GM04504 (cell line): ENCODE measurements around the gene ABCB9.
"Not testable (repeated sequence)": the region's sequence is repeated elsewhere in the genome, so short reads cannot be mapped to it uniquely, and the experiment has no call there.

ENCODE experiments used
- DNase-seq: peaks from one replicate; pipeline ENCODE4 v3.0.0-alpha.2; 2012; ENCODE audit warnings: low read depth

The ABCB9 gene

DNA sequence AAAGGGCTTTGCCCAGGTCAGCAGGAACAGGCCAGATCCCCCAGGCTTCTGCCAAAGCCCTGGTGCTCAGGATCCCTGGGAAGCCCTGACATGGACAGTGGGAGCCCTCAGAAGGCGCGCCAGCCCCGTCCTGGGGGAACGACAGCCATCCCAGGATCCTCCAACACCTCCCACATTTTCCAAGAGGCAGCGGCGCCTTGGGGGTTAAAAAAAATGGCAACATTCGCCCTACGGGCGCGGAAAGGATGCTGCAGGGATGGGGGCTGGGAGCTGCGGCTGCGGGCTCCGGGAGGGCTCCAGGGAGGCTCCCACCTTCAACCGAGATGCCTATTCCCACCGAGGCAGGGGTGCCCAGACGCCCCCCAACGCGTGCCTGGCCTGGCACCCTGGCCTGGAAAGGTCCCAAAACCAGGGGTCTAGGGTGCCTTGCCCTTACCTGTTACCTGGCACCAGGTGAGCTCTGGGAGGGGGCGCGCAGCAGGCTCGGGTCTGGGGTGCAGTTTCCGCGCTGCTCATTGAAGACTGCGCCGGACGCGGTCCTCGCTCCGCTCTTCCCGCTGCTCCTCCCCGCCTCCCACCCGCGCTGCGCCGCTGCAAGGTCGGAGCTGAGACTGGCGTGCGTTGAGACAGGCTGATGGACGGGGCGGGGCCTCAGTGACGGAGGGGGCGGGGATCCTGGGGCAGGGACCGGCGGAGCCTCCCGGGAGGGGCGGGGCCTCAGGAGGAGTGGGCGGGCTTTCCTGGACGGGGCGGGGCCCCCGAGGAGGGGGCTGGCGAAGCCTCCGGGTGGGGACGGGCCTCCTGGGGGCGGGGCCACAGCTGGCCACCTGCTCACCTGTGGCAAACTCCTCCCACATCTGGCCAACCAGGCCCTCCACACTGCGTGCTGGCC is at the start of gene ABCB9:
Gene ABCB9, minus strand, starts transcription at position 613 of the 892 bp plus-strand sequence. CDS start 6,228 bp downstream, outside the sequence.
- DNase-seq = peak; percentile 68

DNA sequence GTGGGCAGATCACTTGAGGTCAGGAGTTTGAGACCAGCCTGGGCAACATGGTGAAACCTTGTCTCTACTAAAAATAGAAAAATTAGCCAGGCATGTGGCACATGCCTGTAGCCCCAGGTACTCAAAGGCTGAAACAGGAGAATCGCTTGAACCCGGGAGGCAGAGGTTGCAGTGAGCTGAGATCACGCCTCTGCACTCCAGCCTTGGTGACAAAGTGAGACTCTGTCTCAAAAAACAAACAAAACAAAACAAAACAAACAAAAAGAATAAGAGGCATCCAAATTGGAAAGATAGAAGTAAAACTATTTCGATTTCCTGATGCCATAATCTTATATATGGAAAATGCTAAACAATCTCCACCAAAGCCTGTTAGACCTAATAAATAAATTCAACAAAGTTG is 48.2 kb upstream of the ABCB9 start:
- DNase-seq = not testable (repeated sequence)

DNA sequence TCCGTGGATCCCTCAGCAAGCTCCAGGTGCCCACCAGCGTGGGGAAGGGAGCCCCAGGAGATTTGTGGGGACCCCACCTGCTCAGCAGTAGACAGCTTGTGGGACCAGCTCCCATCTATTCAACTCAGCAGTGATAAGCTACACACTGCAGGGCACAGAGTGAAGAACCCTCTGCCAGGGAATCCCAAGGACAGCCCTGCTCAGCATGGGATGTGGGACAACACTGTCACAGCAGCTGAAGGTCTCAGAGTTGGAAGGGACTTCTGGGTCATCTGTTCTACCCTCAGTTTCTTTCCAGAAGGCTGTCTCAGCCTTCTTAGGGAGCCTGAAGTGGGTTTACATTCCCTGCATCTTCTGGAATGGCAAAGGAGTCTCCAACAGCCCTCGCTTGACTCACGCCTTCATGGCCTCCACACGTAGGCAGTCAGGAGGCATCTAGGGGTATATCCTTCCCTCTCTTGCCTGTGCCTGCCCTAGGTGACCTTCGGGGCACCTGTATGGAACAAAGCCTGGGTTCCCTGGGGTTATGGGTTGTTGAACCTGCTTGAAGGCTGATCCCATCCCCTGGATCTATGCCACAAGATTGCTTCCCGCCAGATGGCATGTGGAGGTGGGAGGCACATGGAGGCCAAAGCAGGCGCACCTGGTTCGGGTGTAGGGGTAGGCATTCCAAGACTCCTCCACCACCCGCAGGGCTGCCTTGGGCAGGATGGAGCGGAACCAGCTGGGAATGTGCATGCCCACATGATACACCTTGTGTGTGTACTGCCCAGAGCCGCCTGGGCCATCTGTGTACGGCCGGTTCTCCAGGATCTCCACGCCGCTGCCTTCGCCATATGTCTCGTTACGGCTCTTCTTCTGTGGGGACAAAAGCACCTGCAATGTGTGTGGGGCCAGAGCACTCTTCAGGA is 47.2 kb upstream of the ABCB9 start:
- DNase-seq = no peak

DNA sequence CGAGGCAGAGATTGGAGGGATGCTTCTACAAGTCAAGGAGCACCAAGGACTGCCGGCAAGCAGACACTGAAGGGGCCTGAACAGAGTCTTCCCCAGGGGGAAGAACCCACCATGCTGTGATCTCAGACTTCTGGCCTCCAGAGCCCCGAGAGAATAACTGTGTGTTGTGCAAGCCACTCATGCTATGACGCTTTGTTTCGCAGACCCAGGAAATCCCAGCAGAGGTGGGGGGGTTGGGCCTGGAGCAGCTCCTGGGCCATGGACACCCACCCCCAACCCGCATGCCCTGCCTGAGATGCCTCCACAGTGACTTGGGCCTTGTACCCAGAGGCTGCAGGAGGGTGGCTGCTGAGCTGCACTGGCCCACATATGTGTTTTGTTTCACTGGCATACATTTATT is 45.4 kb upstream of the ABCB9 start:
- no peak for DNase-seq

DNA sequence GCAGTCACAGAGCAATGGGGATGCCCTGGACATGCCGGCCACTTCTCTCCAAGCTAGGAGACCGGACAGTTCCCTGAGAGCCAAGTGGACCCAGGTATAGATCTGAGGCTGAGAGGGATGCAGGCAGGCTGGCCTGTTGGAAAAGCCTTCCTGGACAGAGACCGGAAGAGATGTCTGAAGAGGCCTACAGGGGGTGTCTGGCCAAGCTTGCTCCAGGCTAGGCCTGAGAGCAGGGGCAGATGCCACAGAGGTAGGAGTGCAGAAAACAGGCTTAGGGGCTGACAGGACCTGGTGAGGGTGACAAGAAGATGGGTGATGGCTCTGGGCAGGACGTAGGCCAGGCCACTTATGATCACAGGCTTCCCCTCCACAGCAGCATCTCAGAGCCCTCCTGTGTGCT is 44.4 kb upstream of the ABCB9 start:
- no peak for DNase-seq

DNA sequence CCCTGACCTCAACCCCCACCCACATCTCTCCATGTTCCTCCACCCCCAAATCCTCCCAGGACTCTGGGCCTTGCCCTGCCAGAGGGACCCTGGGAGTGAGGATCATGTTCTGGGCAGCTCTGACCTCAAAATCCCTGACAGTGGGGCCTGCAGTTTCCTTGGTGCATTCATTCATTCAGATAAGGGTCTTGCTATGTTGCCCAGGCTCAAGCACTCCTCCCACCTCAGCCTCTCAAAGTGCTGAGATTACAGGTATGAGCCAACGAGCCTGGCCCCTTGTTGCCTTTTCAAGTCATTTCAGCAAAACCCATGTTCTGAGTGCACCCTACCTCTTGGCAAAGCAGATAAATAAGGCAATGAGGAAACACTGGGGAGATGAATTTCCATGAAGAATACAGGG is 43.8 kb upstream of the ABCB9 start:
- no peak for DNase-seq

DNA sequence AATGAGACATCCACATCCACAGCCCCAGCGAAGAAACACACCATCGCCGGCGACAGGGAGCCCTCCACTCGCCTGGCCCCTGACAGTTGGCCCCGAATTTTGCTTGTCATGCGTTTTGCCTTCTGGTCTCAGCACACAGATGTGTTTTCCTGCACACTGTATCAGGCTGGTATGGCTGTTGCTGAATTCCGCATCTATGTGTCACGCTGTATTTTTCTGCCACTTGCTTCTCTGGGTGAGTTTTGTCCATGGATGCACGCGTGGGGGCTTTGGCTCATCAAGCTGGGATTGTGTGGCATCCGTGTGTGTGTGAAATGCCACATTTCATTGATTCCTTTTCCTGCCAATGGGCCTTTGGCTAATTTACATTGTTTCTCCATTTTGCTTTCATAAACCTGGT is 40.7 kb upstream of the ABCB9 start:
- DNase-seq = no peak

DNA sequence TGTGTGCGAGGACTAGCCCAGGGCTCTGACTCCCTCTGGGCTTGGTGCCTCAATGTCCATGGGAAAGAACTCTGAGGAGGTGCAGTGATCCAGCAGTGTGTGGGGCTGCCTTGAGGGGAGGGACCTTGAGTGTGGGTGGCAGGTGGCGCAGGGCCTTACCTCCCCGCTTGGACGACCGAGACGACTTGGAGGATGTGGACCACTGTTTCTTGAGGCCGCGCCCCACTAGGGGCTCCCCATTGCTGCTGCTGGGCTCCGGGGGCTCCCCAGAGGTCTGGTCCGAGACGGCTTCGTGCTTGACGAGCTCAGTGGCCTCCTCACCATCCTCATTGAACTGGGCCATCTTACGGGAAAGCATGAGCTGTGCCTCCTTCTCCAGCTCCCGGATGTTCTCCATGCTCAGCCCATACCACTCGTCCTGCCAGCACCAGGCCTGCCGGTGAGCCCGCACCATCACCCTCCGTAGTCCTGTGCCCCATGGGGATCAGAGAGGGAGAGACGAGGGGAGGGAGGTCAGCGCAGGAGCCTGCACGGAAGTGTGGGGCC is 38.9 kb upstream of the ABCB9 start:
- DNase-seq = no peak

DNA sequence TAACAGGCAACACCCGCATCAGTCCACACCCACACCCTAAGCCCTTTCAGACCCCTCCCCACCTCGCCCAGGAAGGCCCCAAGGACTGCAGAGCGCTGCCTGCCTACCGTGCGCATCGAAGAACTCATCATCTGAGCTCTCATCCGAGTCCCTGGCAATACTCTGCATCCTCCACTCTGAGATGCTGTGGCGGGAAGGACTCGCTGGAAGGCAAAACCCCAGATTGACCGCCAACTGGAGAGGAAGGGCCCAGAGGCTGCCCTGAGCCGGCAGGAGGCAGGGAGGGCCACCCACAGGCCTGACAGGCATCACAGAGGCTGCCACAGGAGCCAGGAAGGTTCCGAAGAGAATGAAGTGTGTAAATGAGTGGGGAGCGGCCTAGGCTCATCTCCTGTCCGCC is 38.0 kb upstream of the ABCB9 start:
- DNase-seq = no peak

DNA sequence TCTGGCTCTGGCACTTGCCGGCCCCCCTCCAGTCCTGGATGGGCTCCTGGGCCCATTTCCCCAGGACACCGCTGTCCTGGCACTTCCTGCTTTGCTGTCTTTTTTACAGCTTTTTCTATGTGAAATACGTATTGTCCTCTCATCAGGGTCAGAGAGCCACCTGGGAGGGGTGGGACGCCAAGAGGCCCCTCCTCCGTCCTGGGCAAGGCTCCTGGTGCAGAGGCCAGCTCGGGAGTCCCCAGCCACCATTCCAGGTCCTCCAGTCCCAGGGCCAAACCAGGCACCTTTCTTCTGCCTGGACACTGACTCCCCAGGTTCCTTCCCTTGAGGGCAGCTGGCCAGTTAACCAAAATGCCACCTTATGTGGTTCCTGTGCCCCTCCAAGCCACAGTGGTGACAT is 37.0 kb upstream of the ABCB9 start:
- DNase-seq = no peak

DNA sequence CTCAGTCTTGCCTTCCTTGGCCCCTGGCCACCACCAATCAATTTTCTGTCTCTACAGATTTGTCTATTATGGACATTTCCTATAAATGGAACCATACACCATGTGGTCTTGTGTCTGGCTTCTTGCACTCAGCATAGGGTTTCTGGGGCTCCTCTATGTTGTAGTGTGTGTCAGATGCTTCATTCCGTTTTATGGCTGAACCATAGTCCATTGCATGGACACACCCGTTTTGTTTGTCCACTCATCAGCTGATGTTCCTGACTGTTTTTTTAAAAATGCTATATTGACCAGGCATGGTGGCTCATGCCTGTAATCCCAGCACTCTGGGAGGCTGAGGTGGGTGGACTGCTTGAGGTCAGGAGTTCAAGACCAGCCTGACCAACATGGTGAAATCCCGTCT is 35.2 kb upstream of the ABCB9 start:
- no peak for DNase-seq

DNA sequence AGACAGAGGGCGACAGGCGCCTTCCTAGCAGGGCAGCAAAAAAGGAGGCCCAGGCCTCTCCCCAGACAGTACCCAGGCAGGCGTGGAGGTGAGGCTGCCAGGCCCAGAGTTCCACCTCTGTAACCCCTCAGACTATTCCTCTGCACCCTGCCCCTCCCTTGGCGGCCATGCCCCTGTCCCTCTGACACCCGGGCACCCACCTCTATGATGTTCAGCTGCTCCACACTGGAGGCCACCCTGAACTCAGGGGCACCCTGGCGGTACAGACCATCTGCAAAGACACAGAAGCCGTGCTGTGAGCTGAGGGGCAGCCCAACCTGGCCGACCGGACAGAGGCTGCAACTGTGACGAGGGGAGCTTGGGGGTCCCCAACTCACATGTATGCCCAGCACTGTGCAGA is 34.3 kb upstream of the ABCB9 start:
- no peak for DNase-seq

DNA sequence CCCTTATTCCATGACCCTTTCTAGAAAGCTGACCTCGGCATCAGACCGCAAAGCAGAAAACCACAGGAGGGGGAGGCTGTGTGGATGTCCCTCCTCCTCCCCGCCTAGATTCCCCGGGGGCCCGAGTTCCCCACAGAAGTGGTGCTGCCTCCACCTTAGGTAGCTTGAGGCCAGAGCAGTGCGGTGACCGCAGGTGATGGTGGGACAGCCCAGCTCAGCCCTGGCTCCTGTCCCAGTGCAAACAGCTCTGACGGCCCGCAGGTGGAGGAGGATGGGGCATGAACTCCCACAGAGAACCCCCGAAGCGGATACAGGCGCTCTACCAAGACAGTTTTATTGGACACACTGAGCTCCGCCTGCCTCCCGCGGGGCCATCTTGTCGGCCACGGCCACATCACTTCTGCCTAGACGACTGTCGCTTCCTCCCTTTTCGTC is 33.7 kb upstream of the ABCB9 start:
- no peak for DNase-seq

DNA sequence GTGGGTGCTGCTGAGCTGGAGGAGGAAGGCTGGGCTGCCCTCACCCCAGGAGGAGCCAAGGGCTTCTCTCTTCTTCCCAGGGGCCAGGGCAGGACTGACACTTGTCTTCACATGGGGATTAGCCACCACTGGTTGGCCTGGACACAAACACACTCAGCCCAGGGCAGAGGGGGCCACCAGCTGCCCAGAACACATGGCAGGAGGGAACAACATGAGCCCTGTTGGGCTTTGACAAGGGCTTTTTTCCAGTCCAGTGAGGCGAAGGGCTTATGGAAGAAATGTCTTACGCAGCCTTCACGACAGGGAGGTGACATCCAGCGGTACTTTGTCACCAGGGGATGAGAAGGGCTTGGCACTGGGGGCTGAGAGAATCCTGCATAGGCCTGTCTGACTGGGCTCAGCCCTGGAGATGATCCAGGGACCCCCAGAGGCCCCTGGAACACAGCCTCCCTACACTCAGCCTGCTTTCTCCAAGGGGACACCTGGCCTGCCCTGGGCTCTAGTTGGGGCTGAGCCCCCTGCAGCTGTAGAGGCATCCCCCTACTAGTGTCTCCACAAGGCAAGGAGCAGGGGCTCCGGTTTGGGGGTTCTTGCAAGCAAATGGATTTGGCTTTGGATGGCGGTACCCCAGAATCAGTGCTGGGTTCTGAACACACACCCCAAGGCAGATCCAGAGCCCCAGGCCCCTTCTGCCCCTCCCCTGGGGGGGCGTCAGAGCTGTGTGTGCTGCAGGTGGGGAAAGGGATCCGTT is 33.1 kb upstream of the ABCB9 start:
- DNase-seq = no peak

DNA sequence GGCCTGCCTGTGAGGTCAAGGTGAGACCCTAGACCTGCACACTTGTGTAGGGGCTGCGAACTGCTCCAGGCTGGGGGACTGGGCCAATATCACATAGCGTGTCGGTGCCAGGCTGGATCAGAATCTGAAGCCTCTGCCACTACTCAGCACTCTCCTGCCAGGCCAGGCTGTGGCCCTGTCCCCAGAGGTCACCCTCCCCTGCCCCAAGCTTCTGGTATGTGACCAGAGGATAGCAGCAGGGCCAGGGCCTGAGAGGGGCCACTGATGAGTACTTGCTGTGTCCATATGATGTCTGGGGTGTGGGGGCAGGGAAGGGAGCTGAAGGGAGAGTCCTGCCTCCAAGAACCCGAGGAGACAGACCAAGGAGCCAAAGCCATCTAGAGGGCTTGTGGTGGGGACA is 32.1 kb upstream of the ABCB9 start:
- no peak for DNase-seq

DNA sequence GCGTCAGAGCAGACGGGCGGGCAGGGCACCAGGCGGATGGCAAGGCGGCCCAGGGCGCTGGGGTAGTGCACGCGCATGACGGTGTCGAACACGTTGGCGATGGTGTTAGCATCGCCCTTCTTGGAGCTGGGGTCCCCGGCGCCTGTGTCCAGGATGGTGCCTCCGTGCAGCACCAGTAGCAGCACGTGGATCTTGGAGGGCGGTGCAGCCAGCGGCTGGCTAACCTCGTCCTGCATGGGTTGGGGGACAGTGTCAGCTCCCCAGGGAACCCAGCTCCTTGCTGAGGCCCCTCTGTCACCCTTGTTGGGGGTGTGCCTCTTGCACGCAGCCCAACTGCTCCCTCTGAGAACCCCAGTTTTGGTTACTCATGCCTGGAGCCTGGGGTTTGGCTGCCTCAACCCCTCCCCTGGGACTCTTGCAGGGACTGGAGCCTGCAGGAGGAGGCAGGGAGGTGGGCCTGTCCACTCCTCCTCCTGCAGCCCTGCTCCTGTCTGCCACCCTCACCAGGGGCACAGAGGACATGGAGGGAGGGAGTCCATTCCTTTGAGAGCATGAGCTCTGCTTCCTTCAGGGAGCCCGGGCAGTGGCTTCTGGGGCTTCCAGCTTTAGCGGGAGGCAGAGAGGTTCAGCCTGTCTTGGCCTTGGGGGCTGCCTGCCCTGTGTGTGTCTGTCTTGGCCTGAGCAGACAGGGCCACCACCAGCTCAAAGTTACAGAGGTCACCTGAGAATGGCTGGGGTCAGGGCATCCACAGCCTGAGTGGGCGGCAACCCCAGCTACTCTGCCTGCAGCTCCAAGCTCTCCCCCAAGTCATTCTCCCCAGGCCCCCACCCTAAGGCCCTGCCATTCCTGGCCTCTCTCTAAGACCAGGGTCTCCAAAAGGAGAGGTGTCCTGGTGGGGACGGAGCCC is 31.3 kb upstream of the ABCB9 start:
- DNase-seq = no peak

DNA sequence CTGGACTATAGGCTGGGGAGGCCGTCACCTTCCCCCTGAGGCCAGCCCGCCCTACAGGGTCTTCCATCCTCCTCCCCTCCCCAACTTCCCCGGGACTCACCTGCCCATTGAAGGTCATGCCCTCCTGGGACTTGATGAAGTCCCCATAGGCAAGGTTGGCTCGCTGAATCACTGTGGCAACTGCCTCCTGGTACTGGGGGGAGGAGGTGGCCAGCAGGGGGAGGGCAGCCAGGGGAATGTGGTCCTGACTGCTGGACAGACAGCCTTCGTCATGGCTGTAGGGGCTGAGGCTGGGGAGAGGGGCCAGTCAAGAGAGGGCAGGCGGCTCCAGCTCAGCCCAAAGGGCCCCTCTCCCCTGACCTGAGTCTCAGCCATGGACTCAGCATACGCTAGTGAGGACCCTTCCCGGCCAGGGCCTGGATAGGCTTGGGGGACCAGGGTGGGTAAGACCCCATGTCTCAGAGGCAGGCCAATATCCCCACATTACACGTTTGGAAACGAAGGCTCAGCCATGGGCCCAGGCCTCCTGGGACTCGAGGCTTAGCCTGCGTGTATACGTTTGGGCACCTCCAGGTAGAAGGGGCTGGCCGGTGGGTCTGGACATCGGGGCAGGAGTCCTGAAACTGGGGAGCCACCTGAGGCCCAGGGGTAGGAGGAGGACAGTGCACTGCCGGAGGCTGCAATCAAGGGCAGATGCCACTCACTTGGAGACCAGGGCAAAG is 30.5 kb upstream of the ABCB9 start:
- DNase-seq = no peak

DNA sequence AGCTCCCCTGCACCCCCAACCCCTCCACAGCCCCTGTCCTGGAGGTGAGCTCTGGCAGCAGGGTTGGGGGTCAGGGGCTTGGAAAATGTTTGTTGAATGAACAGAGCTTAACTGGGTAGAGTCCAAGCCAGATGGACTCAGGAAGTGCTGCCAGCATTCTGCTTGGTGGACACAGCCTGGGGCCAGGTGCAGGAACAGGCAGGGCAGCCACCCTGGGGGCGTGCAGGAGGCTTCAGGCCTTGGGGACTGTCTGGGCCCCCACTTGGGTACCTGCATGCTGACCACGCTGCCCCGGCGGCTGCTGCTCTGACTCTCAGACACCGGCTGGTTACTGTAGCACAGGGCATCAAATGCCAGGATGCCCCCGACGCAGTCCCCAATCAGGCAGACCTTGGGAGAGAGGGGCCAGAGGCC is 29.9 kb upstream of the ABCB9 start:
- no peak for DNase-seq

DNA sequence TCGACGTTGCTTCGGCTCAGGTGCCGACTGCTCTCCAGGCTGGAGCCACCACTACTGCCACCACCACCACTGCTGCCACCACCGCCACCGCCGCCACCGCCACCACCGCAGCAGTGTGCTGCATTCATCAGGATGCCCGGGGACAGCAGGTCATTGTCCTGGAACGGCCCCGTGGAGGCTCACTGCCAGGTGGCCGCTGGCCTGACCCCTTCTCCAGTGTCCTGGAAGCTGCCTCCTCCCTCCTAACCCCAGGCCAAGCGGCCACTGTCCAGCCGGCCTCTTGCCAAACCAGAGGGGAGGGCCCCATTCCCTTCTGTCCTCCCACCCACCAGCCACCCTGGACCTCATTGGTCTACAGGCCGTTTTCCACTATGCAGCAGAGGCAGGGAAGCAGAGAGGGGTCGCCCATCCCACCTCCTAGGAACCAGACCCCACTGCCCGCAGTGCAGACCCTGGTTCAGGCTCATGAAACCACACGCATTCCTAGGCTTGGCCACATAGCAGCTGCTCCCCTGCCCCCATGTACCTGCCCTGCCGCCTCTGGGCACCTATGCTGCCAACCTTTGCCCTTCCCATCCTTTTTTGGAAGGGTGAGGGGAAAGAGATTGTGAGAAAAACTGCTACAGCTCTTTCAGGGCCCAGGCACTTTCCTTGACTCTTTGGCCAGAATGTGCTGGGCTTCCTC is 29.4 kb upstream of the ABCB9 start:
- DNase-seq = no peak
